ENCODE measurements around the gene GLOD4. TPM values are rescaled to one million over a fixed set of nuclear protein-coding genes. Genes with fewer than 3 reads are reported as not detected.
A peak's percentile ranks its signal among the peaks of the same experiment; 100 is the strongest.

The GLOD4 gene
- total RNA-seq, 2 experiments from 2014 or later, result 57.6 to 71.6 TPM

GRCh38 chr17:742147-742793 is 39.8 kb downstream of the GLOD4 start:
- Mint-ChIP-seq H3K4me1 (peaks cover 20% of the 10 kb centered on the region), H3K4me3 (no peak overlapping the region), H3K36me3 (ENCODE audit: low read depth) (peaks cover 41% of the 10 kb centered on the region), H3K9me3 (no peaks in the 10 kb centered on the region), H3K27me3 (no peaks in the 10 kb centered on the region), H3K27ac (no peak overlapping the region)
- CTCF ChIA-PET, result no interaction called here
- no peak for DNase-seq
- POLR2A ChIA-PET, result no interaction called here

- Mint-ChIP-seq H3K9me3 (no peaks in the 10 kb centered on the region), H3K36me3 (ENCODE audit: low read depth) (peaks cover 31% of the 10 kb centered on the region), H3K27me3 (no peaks in the 10 kb centered on the region), H3K4me3 (peak overlapping the region; percentile 5), H3K27ac (peak overlapping the region; percentile 61), H3K4me1 (peaks cover 20% of the 10 kb centered on the region)
- POLR2A ChIA-PET, result no interaction called here
- DNase-seq, result peak; percentile 19
- CTCF ChIA-PET, result interaction anchor here (1.2 to 2.2 kb wide), 3 partner anchors 11 to 256 kb away, joined by 3 to 11 read pairs (median 7); partner anchors contain the start of gene TIMM22
These were observed 41.7 kb downstream of the GLOD4 start for GRCh38 chr17:740240-741017.

- H3K27me3 Mint-ChIP-seq, result no peaks in the 10 kb centered on the region
- CTCF ChIA-PET, result interaction anchor here (0.7 to 1.4 kb wide), 2 partner anchors 18 to 19 kb away, joined by 3 read pairs; no protein-coding TSS in a partner anchor
- DNase-seq, result no peak
- POLR2A ChIA-PET, result no interaction called here
- H3K9me3 Mint-ChIP-seq, result no peaks in the 10 kb centered on the region
- no peak overlapping the region for H3K27ac Mint-ChIP-seq
- no peak overlapping the region for H3K4me3 Mint-ChIP-seq
- peaks cover 28% of the 10 kb centered on the region for H3K4me1 Mint-ChIP-seq
- peaks cover 24% of the 10 kb centered on the region for H3K36me3 Mint-ChIP-seq (ENCODE audit: low read depth)
These were observed 44.4 kb downstream of the GLOD4 start for GRCh38 chr17:737561-738113.

GRCh38 chr17:733743-734142 is 48.3 kb downstream of the GLOD4 start:
- H3K36me3 Mint-ChIP-seq (ENCODE audit: low read depth), result peaks cover 6% of the 10 kb centered on the region

GRCh38 chr17:732902-733720 is 49.0 kb downstream of the GLOD4 start:
- Mint-ChIP-seq H3K27ac (peak overlapping the region; percentile 81), H3K36me3 (ENCODE audit: low read depth) (peaks cover 6% of the 10 kb centered on the region), H3K27me3 (peaks cover 12% of the 10 kb centered on the region), H3K4me1 (peaks cover 19% of the 10 kb centered on the region), H3K9me3 (no peaks in the 10 kb centered on the region), H3K4me3 (peak overlapping the region; percentile 76)
- CTCF ChIA-PET, result interaction anchor here (0.9 to 2.1 kb wide), 3 partner anchors 20 to 47 kb away, joined by 3 to 6 read pairs (median 4); no protein-coding TSS in a partner anchor
- DNase-seq, result peak; percentile 39
- POLR2A ChIA-PET, result no interaction called here

More at GRCh38 chr17:733743-734142, 48.3 kb downstream of the GLOD4 start:
- ChIA-PET POLR2A (no interaction called here), CTCF (interaction anchor here (0.9 to 2.1 kb wide), 2 partner anchors 19 to 48 kb away, joined by 4 to 6 read pairs; no protein-coding TSS in a partner anchor)
- H3K4me3 Mint-ChIP-seq, result peak overlapping the region; percentile 76
- no peak for DNase-seq
- peaks cover 12% of the 10 kb centered on the region for H3K27me3 Mint-ChIP-seq
- no peak overlapping the region for H3K27ac Mint-ChIP-seq
- peaks cover 19% of the 10 kb centered on the region for H3K4me1 Mint-ChIP-seq
- no peaks in the 10 kb centered on the region for H3K9me3 Mint-ChIP-seq

- ChIA-PET CTCF (interaction anchor here (0.9 to 2.1 kb wide), 2 partner anchors 21 to 27 kb away, joined by 3 to 6 read pairs; no protein-coding TSS in a partner anchor), POLR2A (no interaction called here)
- Mint-ChIP-seq H3K36me3 (ENCODE audit: low read depth) (peaks cover 6% of the 10 kb centered on the region), H3K27me3 (peaks cover 12% of the 10 kb centered on the region), H3K9me3 (no peaks in the 10 kb centered on the region), H3K4me3 (peak within 1 kb of the TSS; percentile 76), H3K27ac (peak within 1 kb of the TSS; percentile 81), H3K4me1 (peaks cover 19% of the 10 kb centered on the region)
- peak; percentile 47 for DNase-seq
These were observed 49.8 kb downstream of the GLOD4 start, which contains the start of gene TLCD3A for GRCh38 chr17:732067-732901. Gene TLCD3A (plus strand): TSS chr17:732596. CDS start chr17:732648, 52 bp downstream.

- Mint-ChIP-seq H3K4me1 (peaks cover 19% of the 10 kb centered on the region), H3K27me3 (peaks cover 12% of the 10 kb centered on the region), H3K9me3 (no peaks in the 10 kb centered on the region), H3K36me3 (ENCODE audit: low read depth) (peaks cover 6% of the 10 kb centered on the region), H3K4me3 (peak overlapping the region; percentile 71), H3K27ac (peak overlapping the region; percentile 31)
- ChIA-PET POLR2A (no interaction called here), CTCF (no interaction called here)
- DNase-seq, result no peak
These were observed 50.4 kb downstream of the GLOD4 start for GRCh38 chr17:731644-732066.

GRCh38 chr17:728911-729310 is 53.2 kb downstream of the GLOD4 start:
- peaks cover 15% of the 10 kb centered on the region for H3K4me1 Mint-ChIP-seq
- no peak overlapping the region for H3K27ac Mint-ChIP-seq
- no peak overlapping the region for H3K4me3 Mint-ChIP-seq
- no peaks in the 10 kb centered on the region for H3K9me3 Mint-ChIP-seq
- no peak for DNase-seq
- ChIA-PET CTCF (interaction anchor here (1.8 kb wide), 1 partner anchor 12 kb away, joined by 7 read pairs; no protein-coding TSS in a partner anchor), POLR2A (interaction anchor here (0.6 kb wide), 1 partner anchor 76 kb away, joined by 4 read pairs; no protein-coding TSS in a partner anchor)
- peaks cover 4% of the 10 kb centered on the region for H3K36me3 Mint-ChIP-seq (ENCODE audit: low read depth)
- H3K27me3 Mint-ChIP-seq, result peaks cover 12% of the 10 kb centered on the region

- POLR2A ChIA-PET, result no interaction called here
- Mint-ChIP-seq H3K27ac (no peak overlapping the region), H3K36me3 (ENCODE audit: low read depth) (no peaks in the 10 kb centered on the region)
These were observed 55.7 kb downstream of the GLOD4 start for GRCh38 chr17:726271-726919.

GRCh38 chr17:725746-726145 is 56.3 kb downstream of the GLOD4 start:
- ChIA-PET POLR2A (no interaction called here), CTCF (no interaction called here)
- H3K36me3 Mint-ChIP-seq (ENCODE audit: low read depth), result no peaks in the 10 kb centered on the region
- no peak overlapping the region for H3K4me3 Mint-ChIP-seq
- H3K27ac Mint-ChIP-seq, result no peak overlapping the region
- no peaks in the 10 kb centered on the region for H3K9me3 Mint-ChIP-seq
- DNase-seq, result no peak
- H3K27me3 Mint-ChIP-seq, result peaks cover 5% of the 10 kb centered on the region
- no peaks in the 10 kb centered on the region for H3K4me1 Mint-ChIP-seq

More at GRCh38 chr17:726271-726919, 55.7 kb downstream of the GLOD4 start:
- DNase-seq, result no peak
- Mint-ChIP-seq H3K4me1 (peaks cover 2% of the 10 kb centered on the region), H3K9me3 (no peaks in the 10 kb centered on the region), H3K27me3 (peaks cover 10% of the 10 kb centered on the region), H3K4me3 (no peak overlapping the region)
- CTCF ChIA-PET, result no interaction called here

- no peak overlapping the region for H3K27ac Mint-ChIP-seq
- POLR2A ChIA-PET, result no interaction called here
- CTCF ChIA-PET, result no interaction called here
- H3K4me3 Mint-ChIP-seq, result no peak overlapping the region
- no peaks in the 10 kb centered on the region for H3K9me3 Mint-ChIP-seq
- no peaks in the 10 kb centered on the region for H3K4me1 Mint-ChIP-seq
- no peaks in the 10 kb centered on the region for H3K27me3 Mint-ChIP-seq
- no peaks in the 10 kb centered on the region for H3K36me3 Mint-ChIP-seq (ENCODE audit: low read depth)
- no peak for DNase-seq
These were observed 57.0 kb downstream of the GLOD4 start for GRCh38 chr17:725084-725483.

Measured in activated CD4-positive, alpha-beta T cell treated with anti-CD3 and anti-CD28 coated beads, Interleukin-2, amount 10 ng/mL, durations not matched to agents 7 days and 5 days (primary cell).